Measurements from ENCODE around the gene NDC80. TPM values are rescaled to one million over a fixed set of nuclear protein-coding genes. Genes with fewer than 3 reads are reported as not detected.

The NDC80 gene
- total RNA-seq, 1 donor from 2014 or later = 7.7 TPM

DNA sequence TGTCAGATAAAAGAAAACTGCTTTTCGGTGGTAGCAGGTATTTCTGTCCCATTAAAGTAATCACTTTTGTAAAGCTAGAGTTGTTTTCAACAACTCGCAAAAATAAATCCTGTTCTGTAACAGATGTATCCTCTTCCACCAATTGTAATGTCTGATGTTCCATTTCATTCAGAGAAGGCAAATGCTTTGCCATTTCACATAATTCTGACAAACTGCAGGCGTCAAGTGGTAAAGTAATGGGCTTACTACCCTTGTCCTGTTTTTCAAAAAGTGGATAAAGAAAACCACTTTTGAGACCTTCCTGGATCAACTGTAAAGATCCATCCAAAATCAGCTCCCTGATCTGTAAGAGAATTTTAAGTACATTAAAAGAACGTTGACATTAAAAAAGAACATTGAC lies 16.7 kb upstream of the NDC80 start:
- Mint-ChIP-seq H3K27me3 (ENCODE audit: unreplicated experiment) (no peaks in the 10 kb centered on the region), H3K4me1 (ENCODE audit: low read depth, unreplicated experiment) (peaks cover 3% of the 10 kb centered on the region), H3K36me3 (ENCODE audit: unreplicated experiment) (no peaks in the 10 kb centered on the region), H3K9me3 (ENCODE audit: unreplicated experiment) (no peaks in the 10 kb centered on the region), H3K4me3 (ENCODE audit: unreplicated experiment) (no peak overlapping the region), H3K27ac (ENCODE audit: unreplicated experiment) (no peak overlapping the region)
- TF ChIP-seq, protein P1, sequence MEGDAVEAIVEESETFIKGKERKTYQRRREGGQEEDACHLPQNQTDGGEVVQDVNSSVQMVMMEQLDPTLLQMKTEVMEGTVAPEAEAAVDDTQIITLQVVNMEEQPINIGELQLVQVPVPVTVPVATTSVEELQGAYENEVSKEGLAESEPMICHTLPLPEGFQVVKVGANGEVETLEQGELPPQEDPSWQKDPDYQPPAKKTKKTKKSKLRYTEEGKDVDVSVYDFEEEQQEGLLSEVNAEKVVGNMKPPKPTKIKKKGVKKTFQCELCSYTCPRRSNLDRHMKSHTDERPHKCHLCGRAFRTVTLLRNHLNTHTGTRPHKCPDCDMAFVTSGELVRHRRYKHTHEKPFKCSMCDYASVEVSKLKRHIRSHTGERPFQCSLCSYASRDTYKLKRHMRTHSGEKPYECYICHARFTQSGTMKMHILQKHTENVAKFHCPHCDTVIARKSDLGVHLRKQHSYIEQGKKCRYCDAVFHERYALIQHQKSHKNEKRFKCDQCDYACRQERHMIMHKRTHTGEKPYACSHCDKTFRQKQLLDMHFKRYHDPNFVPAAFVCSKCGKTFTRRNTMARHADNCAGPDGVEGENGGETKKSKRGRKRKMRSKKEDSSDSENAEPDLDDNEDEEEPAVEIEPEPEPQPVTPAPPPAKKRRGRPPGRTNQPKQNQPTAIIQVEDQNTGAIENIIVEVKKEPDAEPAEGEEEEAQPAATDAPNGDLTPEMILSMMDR (IDR thresholded peaks at IDR 0.05; ENCODE audit: partially characterized antibody, unreplicated experiment) = no peak
- DNase-seq = no peak

DNA sequence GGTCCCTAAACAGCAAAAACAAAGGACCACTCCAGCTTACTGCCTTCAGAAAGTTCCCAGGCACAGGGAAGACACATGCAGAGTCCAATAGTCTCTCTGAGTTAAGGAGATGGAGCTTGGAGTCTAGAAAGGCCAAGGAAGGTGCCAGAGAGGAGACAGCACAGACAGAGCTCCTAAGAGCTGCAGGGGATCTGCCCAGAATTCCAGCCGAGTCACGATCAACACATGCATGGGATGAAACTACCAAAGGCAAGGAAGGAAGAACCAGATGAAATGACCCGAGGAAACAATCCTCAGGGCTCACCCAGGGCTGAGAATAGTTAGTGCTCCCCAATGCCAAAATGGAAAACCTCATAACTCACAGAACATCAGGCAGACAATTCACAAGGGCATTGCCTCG lies 15.5 kb upstream of the NDC80 start:
- no peaks in the 10 kb centered on the region for H3K27me3 Mint-ChIP-seq (ENCODE audit: unreplicated experiment)
- no peaks in the 10 kb centered on the region for H3K36me3 Mint-ChIP-seq (ENCODE audit: unreplicated experiment)
- DNase-seq = no peak
- H3K27ac Mint-ChIP-seq (ENCODE audit: unreplicated experiment) = no peak overlapping the region
- no peaks in the 10 kb centered on the region for H3K9me3 Mint-ChIP-seq (ENCODE audit: unreplicated experiment)
- H3K4me3 Mint-ChIP-seq (ENCODE audit: unreplicated experiment) = no peak overlapping the region
- TF ChIP-seq, protein P1 (IDR thresholded peaks at IDR 0.05; ENCODE audit: partially characterized antibody, unreplicated experiment) = no peak
- H3K4me1 Mint-ChIP-seq (ENCODE audit: low read depth, unreplicated experiment) = peaks cover 3% of the 10 kb centered on the region

DNA sequence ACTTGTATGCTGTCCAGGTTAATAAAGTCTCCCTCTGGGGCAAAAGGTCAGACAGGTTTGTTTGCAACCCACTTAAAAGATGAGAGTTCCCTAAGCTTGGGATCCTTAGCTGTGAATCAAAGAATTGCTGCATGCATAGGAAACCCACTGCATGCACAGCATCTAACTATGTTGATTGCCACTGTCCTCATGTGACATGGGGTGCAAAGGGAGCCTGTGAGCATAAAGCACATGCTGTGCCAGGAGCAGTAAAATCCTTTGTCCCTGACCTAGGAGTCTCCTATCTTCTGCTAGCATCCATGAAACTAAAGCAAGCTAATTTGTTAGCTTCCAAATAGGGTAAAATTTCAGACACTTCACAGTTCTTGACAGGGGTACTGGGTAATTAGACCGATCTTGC lies 13.8 kb upstream of the NDC80 start:
- no peaks in the 10 kb centered on the region for H3K36me3 Mint-ChIP-seq (ENCODE audit: unreplicated experiment)
- peaks cover 3% of the 10 kb centered on the region for H3K4me1 Mint-ChIP-seq (ENCODE audit: low read depth, unreplicated experiment)
- H3K9me3 Mint-ChIP-seq (ENCODE audit: unreplicated experiment) = no peaks in the 10 kb centered on the region
- H3K4me3 Mint-ChIP-seq (ENCODE audit: unreplicated experiment) = no peak overlapping the region
- no peak overlapping the region for H3K27ac Mint-ChIP-seq (ENCODE audit: unreplicated experiment)
- no peak for DNase-seq
- TF ChIP-seq, protein P1 (IDR thresholded peaks at IDR 0.05; ENCODE audit: partially characterized antibody, unreplicated experiment) = no peak
- H3K27me3 Mint-ChIP-seq (ENCODE audit: unreplicated experiment) = no peaks in the 10 kb centered on the region

DNA sequence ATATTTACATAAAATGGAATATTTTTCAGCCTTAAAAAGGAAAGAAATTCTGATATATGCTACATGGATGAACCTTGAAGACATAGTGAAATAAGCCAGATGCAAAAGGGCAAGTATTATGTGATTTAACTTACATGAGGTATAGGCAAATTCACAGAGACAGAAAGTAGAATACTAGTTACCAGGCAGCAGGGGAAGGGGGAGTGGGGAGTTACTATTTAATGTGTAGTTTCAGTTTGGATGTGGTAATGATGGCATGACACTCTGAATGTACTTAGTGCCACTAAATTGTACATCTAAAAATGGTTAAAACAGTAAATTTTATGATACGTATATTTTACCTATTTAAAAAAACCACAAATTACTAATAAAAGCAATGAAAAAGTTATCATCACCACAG lies 12.1 kb upstream of the NDC80 start:
- DNase-seq = no peak
- Mint-ChIP-seq H3K4me1 (ENCODE audit: low read depth, unreplicated experiment) (peaks cover 3% of the 10 kb centered on the region), H3K27ac (ENCODE audit: unreplicated experiment) (no peak overlapping the region), H3K4me3 (ENCODE audit: unreplicated experiment) (no peak overlapping the region), H3K27me3 (ENCODE audit: unreplicated experiment) (no peaks in the 10 kb centered on the region), H3K9me3 (ENCODE audit: unreplicated experiment) (no peaks in the 10 kb centered on the region), H3K36me3 (ENCODE audit: unreplicated experiment) (no peaks in the 10 kb centered on the region)
- TF ChIP-seq, protein P1 (IDR thresholded peaks at IDR 0.05; ENCODE audit: partially characterized antibody, unreplicated experiment) = no peak

DNA sequence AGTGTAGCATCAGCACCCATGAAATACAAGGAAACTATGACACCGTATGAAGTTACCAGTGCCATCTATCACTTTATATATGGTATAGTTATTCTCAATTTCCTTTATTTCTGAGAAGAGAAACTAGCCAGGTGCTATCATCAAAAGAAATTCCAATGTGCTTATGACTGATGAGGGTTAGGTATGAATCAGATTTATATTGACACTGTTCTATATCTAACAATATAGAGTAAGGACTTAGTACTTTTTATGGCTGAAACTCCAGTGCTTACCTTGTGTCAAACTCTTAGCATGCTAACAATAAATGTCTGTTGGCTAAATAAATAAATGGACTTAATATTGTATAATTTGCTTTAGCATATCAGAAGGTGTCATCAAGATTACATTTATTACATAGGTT lies 7.0 kb upstream of the NDC80 start:
- Mint-ChIP-seq H3K4me1 (ENCODE audit: low read depth, unreplicated experiment) (no peaks in the 10 kb centered on the region), H3K27me3 (ENCODE audit: unreplicated experiment) (peaks cover 1% of the 10 kb centered on the region), H3K4me3 (ENCODE audit: unreplicated experiment) (no peak overlapping the region), H3K36me3 (ENCODE audit: unreplicated experiment) (no peaks in the 10 kb centered on the region), H3K9me3 (ENCODE audit: unreplicated experiment) (peaks cover 2% of the 10 kb centered on the region), H3K27ac (ENCODE audit: unreplicated experiment) (no peak overlapping the region)
- TF ChIP-seq, protein P1 (IDR thresholded peaks at IDR 0.05; ENCODE audit: partially characterized antibody, unreplicated experiment) = no peak
- no peak for DNase-seq
